AG10803 (cell line): ENCODE results near the gene FBLN2.
A peak's percentile ranks its signal among the peaks of the same experiment; 100 is the strongest.

Source experiments
- DNase-seq: peaks from one replicate; pipeline ENCODE4 v3.0.0; 2010; ENCODE audit warnings: low read depth
- H3K4me3 ChIP-seq: 2 replicates; pipeline ENCODE4 v1.5.1; 2011; ENCODE audit warnings: mild to moderate bottlenecking, low read length, control low read depth
- TF ChIP-seq, protein P1 (sequence below): conservative IDR thresholded peaks from 2 replicates; pipeline ENCODE4 v1.5.1; 2011; ENCODE audit warnings: mild to moderate bottlenecking, low read length, control low read depth, inconsistent platforms

FBLN2 gene

DNA sequence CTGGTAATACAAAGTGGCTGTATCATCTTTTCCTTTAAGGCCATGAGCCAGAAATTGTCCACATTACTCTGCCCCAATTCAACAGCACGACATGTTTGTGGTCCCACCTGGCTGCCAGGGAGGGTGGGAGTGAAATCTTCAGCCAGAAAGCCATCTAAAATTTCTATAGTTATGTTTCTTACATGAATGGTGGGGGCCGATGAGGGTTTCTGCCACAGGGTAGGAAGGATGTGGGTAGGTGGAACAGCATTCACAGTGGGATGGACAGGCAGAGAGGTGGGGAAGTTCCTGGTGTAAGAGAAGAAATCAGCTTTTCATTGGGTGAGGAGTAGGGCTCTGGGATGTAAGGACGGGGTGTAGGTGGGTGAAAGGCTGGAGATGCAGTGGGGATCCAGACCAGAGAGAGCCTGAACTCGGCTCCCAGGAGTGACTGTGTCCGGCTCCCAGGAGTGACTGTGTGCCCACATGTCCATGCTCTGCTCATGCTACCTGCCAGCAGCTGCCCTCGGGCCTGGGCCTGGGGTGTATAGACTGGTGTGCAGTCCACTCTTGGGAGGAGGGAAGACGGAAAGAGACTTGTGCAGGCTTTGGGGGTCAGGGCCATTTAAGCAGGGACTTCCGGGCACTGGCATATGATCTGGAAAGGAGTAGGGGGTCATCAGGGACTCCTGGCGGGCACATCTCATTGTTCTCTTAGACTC lies 3.8 kb upstream of the FBLN2 start:
- DNase-seq: no peak
- TF ChIP-seq, protein P1, sequence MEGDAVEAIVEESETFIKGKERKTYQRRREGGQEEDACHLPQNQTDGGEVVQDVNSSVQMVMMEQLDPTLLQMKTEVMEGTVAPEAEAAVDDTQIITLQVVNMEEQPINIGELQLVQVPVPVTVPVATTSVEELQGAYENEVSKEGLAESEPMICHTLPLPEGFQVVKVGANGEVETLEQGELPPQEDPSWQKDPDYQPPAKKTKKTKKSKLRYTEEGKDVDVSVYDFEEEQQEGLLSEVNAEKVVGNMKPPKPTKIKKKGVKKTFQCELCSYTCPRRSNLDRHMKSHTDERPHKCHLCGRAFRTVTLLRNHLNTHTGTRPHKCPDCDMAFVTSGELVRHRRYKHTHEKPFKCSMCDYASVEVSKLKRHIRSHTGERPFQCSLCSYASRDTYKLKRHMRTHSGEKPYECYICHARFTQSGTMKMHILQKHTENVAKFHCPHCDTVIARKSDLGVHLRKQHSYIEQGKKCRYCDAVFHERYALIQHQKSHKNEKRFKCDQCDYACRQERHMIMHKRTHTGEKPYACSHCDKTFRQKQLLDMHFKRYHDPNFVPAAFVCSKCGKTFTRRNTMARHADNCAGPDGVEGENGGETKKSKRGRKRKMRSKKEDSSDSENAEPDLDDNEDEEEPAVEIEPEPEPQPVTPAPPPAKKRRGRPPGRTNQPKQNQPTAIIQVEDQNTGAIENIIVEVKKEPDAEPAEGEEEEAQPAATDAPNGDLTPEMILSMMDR: no peak
- no peak overlapping the region for H3K4me3 ChIP-seq

DNA sequence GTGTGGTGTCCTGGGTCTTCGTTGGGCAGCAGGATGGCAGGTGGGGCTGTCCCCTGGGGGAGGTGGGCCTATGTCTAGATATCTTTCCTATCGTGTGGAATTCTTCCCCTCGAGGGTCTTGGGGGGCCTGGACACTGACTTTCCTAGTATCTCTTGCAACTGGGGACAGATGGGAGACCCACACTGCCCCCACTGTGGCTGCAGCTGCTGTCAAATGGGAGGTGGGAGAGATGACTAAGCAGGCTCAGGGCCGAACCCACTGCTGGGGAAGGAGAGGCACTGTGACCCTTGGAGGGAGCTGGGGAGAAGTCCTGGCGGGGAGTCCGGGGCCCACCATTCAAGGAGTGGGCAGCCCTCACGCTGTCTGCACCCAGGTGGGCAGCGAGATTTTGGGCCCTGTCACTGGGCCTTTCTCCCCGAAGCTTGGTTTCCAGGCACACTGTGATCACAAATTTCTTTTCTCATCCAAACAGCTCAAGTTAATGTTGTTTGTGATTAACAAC lies 2.9 kb upstream of the FBLN2 start:
- H3K4me3 ChIP-seq: no peak overlapping the region
- TF ChIP-seq, protein P1: no peak
- no peak for DNase-seq

- TF ChIP-seq, protein P1: no peak
- DNase-seq: no peak
- H3K4me3 ChIP-seq: no peak overlapping the region
These were observed 2.2 kb upstream of the FBLN2 start for GRCh38 chr3:13546667-13547171.

- H3K4me3 ChIP-seq: no peak overlapping the region
- TF ChIP-seq, protein P1: no peak
- no peak for DNase-seq
These were observed 1.1 kb upstream of the FBLN2 start for GRCh38 chr3:13547591-13548371.

- peak; percentile 54 for DNase-seq
- TF ChIP-seq, protein P1: no peak
- H3K4me3 ChIP-seq: peak overlapping the region; percentile 64
These were observed 898 bp downstream of the FBLN2 start for GRCh38 chr3:13549623-13550422.

DNA sequence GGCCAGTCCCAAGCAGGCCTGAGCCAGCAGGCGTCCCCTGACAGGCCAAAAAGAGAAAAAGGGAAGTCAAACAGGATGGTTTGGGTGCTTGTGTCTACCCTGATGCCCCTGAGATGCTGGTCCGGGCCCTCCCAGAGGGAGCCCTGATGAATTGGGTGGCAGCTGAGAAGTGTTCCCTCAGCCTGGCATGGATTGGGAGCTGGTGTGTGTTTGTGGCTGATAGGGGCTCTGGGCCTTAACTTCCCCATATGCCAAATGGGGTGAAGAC lies 1.4 kb downstream of the FBLN2 start:
- TF ChIP-seq, protein P1: no peak
- no peak for DNase-seq
- peak overlapping the region; percentile 64 for H3K4me3 ChIP-seq
